HG03097 (cell line): Measurements from ENCODE around the gene CARS2.
"Not testable (repeated sequence)": the region's sequence is repeated elsewhere in the genome, so short reads cannot be mapped to it uniquely, and the experiment has no call there.

Experiments
- ATAC-seq: cut with Tn5 transposase; IDR thresholded peaks from one replicate; pipeline ENCODE4 v1.9.1; 2021; ENCODE audit not compliant: unreplicated experiment, low FRiP score

Gene CARS2

DNA sequence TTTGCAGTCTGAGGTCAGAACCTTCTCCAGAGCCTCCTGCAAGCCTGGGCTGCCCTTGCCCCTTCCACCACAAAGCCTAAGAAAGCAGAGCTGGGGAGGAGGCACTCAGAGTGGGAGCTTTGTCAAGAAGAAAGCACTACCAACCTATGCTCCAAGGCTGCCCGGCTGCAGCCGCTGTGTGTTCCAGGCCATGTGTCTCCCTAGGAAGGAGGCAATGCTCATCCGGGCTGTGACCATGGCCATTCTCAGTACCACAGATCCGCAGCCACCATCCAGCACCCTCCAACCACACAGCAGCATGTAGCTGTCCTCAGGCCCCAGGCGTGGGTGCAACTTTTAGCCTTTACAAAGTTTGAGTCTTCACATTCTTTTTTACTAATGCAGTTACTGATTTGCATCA lies 22.0 kb downstream of the CARS2 start:
- ATAC-seq, result no peak

DNA sequence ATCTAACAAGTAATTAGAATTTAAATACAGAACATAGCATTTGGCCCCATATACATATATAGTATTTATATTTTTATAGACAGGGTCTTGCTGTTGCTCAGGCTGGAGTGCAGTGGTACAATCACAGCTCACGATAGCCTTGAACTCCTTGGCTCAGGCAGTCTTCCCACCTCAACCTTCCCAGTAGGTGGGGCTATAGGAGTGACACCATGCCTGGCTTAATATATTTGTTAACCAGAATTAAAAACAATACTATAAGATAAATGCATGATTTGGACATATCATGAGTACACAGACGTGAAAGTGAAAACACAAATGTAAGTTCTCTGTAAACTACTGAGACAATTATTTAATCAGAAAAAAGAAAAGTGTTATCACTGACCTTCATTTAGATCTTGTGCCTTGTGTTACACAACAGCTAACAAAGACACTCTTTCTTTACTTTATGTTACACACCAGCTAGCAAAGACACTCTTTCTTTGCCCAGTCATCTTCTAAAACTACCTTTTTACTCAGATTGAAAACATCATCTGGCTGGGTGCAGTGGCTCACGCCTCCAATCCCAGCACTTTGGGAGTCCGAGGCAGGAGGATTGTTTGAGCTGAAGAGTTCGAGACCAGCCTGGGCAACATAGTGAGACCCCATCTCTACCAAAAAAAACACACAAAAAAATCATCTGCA lies 22.6 kb downstream of the CARS2 start:
- no peak for ATAC-seq

DNA sequence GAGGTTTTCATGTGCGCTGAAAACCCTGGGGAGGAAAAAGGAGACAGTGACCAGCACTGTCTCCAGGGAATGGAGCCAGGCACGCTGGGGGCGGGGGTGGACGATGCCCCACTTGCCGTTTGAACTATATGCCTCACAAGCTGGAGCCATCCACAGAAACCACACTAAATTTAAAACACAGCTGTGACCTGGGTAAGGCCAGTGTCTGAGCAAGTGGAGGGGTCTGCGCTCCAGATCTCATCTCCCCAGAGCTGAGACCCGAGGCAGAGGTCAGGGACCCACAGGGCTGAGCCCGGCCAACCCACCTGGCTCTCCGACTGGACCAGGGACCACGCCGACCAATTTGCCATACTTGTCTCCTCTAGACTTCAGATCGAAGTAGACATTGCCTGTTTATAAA lies 23.2 kb downstream of the CARS2 start:
- no peak for ATAC-seq

DNA sequence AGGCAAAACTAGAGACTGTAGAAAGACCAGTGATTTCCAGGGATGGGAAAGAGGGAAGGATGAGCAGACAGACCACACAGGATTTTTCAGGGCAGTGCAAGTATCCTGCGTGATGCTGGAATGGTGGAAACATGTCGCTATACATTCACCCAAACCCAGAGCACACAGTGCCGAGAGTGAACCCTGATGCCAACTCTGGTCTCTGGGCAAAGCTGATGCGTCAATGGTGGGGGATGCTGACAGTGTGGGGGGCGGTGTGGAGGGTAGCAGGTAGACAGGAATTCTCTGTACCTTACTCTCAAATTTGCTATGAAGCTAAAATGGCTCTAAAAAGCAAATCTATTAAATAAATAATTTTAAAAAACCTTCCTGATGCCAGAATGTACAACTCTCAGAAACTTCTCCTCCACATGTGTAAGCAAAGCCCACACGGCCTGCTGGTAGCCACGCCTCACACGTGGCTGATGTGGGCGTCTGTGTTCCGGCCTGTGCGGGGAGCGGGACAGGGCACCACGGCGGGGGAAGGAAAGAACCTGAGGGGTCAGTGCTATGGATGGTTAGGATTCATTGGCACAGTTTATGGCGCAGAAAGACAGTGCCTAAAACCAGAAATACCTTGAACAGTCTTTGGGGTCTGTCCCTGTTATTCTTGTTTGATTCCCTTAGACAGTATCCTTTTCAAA lies 23.9 kb downstream of the CARS2 start:
- ATAC-seq, result no peak

DNA sequence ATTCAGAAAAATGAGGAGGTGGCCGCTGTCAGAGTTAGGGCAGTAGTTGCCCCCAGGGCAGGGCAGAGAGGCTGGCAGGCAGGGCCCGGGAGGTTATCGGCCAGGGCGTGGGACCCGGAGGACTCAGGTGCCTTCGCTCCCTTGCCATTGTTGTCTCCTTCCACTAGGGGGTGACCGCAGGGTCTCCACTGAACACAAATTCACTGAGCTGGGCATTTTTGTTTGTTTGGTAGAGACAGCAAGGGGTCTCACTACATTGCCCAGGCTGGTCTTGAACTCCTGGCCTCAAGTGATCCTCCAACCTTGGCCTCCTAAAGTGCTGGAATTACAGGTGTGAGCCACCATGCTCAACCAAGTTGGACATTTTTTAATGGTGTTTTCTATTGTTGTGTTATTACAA lies 25.1 kb downstream of the CARS2 start:
- no peak for ATAC-seq

DNA sequence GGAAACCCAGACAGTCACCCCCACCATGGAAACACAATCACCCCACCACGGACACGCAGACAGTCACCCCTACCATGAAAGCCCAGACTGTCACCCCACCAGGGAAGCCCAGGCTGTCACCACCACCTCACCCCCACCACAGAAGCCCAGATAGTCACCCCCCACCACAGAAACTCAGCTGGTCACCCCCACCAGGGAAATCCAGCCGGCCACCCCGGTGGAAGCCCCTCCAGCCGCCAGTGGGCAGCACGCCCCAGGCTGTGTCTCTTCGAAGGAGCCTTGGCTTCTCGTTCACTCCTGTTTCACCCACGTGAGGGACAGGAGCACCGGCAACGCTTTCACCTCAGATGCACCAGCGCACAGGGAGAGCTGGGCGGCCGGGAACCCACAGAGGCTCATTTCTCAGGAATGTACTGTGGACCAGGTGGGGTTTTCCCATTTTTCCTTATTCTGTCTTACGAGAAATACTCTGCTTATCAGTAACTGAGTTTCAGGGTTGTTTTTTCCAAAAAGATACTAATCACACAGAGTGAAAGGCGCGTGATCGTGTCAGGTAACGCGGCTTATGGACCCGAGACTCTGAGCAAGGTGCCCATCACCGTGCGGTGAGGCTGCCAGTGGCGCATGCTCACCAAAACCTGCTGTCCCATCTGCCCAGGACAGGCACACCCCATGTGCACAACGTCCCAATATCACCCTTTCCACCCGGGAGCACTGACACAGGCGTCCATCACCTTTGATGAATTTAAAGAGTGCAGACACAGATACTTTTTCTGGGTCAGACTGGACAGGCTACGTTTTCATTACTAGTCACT lies 28.0 kb downstream of the CARS2 start:
- no peak for ATAC-seq

DNA sequence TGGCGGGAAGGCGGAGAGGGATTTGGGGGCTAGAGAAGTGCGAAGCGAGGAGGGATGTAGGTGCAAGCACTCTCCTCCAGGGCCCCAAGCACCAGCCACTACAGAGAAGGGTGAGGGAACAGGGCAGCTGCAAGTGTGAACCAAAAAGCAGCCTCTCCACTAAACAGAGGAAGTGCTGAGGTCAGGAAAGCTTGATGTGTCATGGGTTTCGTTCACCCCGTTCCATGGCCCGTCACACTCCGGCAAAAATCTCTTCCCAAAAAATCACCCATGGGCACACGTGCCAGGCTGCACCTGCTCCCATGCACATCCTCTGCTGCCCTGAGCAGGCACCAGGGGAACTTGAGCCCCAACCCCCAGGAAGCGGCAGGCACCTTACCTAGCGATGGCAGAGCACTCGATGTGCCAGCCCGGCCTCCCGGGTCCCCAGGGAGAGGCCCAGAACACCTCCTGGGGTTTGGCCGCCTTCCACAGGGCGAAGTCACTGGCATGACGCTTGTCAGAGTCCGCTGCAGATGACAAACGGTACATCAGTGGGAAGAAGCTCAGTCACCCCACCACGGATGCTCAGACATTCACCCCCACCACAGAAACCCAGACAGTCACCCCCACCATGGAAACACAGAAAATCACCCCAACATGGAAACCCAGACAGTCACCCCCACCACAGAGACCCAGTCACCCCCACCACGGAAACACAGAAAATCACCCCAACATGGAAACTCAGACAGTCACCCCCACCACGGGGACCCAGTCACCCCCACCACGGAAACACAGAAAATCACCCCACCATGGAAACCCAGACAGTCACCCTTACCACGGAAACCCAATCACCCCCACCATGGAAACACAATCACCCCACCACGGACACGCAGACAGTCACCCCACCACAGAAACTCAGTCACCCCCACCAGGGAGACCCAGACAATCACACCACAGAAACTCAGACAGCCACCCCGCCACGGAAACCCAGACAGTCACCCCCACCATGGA lies 29.0 kb downstream of the CARS2 start:
- ATAC-seq, result peak; percentile 63

DNA sequence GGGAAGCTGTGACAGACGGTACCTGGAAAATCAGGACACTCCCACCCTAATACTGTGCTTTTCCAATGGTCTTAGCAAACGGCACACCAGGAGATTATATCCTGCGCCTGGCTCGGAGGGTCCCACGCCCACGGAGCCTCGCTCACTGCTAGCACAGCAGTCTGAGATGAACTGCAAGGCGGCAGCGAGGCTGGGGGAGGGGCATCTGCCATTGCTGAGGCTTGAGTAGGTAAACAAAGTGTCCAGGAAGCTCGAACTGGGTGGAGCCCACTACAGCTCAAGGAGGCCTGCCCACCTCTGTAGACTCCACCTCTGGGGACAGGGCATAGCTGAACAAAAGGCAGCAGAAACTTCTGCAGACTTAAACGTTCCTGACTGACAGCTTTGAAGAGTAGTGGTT lies 36.1 kb downstream of the CARS2 start:
- ATAC-seq, result not testable (repeated sequence)

DNA sequence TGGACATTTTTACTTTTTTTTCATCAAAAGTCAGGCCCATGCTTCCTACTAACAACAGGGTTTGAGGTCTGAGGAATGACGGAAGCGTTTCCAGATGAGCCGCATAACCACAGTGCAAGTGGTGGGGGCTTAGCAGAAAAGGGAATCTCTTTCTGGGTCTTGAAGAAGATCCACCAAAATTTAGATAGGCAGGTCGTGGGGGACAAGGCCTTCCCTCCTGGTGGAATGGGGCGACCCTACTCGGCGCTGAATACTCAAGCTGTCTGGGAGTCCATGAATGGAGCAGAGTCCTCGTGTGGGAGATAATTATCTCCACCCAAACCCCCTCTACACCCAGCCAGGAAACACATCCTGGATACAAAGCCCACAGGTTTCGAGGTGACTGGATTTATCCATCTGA lies 36.9 kb downstream of the CARS2 start:
- ATAC-seq, result no peak

DNA sequence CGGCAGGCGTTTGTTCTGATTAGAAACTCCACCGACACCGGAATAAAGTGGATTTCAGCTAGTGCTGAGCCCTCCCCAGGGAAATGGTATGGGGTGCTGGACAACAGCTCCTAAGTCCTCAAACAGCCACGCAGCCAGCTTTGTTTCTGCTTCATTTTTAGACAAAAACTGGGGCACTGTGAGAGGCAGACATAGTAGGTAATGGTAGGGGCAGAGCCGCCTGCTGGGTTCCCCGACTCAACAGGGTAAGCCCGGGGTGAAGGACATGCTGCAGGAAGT lies 39.7 kb downstream of the CARS2 start:
- ATAC-seq, result no peak

DNA sequence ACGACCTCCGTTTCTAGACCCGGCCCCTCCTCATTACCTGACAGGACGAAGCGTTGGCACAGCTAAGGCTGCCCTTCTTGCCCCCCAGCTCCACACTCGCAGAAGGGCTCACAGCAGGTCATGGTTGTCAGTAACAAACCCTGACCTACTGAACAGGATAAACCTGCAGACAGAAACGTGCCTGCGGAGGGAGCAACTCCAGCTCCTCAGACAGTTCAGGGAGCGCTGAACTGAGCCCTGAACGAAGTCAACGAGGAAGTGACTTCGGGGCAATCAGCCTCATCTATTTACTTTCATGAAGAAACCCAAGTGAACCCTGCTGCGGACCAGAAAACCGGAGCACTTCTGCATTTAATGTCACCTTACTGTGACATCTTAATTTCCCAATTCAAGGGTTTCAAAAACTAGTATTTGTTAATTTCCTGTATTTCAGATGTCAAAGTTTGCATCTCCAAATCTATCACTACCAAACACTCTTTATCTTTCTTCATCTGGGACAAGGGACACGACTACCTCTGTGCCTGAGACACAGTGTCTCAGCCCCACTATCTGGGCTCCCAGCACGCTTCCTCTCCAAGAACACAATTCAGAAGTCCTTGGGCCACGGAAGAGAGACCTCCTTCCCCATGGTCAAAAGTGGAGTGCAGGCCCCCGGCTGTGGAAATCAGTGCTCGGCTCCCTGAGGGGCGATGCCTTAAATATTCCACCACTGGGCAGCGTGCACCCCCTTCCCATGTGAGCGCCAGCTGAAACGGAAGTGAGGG lies 40.2 kb downstream of the CARS2 start:
- ATAC-seq, result no peak

DNA sequence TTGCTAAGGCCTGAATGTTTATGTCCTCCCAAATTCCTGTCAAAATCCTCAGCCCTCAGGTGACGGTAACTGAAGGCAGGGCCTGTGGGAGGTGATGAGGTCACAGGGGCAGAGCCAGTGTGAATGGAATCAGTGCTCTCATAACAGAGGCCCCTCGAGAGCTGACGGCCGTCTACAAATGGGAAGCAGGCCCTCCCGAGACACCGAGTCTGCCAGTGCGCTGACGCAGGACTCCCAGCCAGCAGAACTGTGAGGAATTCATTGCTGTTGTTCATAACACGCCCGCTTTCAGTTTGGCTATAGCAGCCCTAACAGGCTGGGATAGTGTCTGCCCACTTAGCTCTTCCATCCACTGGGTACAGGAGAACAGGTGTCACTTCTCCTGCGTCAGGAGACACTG lies 41.2 kb downstream of the CARS2 start:
- no peak for ATAC-seq

DNA sequence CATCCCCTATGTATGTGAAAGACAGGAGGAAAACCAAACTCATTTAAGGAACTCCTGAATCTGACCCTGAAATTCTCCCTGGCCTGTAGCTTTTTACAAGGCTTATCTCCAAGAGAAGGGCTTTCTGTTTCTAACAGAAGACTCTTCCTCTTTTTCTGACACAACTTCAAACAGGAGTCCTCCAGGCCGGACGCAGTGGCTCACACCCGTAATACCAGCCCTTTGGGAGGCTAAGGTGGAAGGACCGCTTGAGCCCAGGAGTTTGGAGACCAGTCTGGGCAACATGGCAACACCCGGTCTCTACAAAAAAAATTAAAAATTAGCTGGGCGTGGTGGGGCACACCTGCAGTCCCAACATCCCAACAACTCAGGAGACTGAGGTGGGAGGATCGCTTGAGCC lies 41.9 kb downstream of the CARS2 start:
- no peak for ATAC-seq

DNA sequence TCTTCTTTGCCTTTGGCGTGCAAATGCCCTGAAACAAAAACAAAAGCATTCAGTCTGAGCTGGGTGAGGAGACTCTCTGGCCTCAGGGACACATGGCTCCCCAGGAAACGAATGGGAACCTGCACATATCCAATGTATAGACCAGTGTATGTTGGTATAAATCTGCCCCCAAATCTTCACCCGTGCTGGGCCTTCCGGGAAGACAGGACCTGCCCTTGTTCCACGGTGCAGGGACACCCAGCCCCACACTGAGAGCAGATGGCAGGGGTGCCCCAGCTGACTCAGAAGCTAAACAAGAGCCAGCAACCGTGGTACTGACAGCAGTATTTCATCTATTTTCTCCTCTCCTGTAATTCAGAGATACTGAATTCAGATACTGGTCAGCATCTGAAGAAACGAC lies 42.4 kb downstream of the CARS2 start:
- no peak for ATAC-seq

DNA sequence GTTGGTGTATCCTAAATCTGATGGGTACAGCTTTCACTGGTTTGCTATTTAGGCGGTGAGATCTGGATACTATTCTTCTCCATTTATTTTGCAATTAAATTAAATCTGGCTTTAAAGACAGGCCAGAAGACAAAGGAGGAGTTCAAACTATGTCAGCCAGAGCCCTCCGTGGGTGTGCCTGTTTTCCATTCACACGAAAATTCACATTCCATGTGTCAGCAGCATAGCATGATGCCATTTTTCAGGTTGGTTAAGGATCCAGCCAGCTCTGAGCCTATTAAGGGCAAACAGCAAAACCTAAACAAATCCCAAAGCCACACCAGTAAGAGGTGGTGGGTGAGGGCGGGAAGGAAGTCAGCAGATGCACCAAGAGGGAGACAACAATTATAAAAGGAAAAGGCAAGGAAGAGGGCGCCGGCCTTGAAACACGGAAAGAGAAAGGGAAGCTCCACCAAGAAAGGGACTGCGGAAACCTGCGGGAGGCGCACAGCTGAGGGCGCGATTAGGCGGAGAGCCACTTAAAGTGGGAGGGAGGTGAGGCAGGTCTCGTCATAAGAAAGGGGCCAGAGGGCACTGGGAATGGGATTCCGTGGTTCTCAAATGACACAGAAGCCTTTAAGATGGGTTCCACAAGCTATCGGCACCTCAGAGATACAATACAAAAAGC lies 43.0 kb downstream of the CARS2 start:
- no peak for ATAC-seq

DNA sequence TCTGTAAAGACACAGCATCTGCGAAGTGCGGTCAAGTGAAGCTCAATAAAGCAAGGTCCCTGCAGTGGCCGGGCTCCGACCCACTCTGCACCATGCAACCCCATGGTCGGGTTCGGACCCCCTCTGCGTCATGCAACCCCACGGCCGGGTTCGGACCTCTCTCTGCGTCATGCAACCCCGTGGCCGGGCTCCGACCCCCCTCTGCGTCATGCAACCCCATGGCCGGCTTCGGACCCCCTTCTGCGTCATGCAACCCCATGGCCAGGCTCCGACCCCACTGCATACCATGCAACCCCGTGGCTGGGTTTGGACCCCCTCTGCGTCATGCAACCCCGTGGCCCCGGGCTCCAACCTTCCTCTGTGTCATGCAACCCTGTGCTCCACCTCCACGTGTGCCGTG lies 43.8 kb downstream of the CARS2 start:
- no peak for ATAC-seq

DNA sequence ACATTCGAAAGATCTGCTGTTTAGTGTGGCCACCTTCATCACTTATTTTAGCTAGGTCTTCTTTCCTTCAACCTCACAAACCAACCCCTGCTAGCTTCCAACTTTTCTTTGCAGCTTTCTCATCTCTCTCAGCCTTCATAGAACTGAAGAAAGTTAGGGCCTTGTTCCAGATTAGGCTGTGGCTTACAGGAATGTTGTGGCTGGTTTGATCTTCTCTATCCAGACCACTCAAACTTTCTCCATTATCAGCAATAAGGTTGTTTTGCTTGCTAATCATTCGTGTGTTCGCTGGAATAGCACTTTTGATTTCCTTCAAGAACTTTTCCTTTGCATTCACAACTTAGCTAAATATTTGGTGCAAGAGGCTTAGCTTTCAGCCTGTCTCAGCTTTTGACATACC lies 44.7 kb downstream of the CARS2 start:
- no peak for ATAC-seq

DNA sequence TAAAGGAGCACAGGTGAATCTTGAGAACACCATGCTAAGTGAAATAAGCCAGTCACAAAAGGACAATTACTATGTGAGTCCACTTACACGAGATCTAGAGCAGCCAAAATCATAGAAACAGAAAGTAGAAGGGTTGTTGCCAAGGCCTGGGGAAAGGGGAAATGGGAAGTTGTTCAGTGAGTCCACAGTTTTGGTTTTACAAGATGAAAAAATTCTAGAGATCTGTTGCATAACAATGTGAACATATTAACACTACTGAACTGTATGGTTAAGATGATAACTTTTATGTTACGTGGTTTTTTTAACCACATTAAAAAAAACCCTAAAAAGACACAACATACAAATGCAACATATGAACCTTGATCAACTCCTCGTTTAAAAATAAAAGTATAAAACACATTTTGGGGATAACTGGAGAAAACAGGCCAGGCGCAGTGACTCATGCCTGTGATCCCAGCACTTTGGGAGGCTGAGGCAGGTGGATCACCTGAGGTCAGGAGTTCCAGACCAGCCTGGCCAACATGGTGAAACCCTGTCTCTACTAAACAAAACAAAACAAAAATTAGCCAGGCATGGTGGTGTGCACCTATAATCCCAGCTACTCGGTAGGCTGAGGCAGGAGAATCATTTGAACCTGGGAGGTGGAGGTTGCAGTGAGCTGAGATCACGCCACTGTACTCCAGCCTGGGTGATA lies 47.6 kb downstream of the CARS2 start:
- peak; percentile 76 for ATAC-seq

DNA sequence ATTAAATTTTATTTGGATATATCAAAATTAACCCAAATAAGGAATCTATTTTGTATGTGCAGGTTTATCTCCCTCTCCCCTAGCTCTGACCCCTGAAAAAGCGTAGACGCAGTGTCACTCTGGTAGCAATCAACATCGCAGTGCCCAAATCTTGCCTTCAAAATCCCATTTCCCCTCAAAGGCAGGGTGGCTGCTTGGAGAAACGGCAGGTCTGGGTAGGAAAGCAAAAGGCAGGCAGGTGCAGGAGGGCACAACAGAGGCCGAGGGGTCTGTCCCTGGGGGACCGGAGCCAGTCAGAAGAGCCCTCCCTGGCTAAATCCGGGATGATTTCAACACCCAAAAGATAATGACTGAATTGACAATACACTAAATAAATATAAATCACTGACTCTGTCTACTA lies 48.7 kb downstream of the CARS2 start:
- no peak for ATAC-seq
